Measurements from ENCODE around the gene PPP6R1.

DNA sequence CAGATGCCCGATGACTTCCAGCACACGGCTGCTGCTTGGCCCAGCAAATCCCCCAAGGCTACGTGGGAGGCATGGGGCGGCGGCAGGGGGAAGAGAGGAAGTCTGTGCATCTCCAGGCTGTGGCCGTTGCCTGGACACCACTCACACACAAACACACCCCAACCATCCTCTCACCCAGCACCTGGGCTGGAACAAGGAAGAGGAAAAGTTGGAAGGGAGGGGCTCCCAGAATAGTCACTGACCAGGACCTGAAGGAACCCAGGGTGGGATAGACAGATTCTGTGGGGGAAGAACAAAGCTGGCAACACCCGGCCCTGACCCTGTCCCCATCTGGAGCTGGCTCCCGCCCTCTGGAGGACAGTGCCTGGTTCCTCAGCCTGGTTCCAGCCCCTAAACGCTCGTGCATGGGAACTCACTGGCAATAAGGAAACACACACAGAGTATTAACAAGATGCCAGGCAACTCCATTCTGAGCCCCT is 11.2 kb downstream of the PPP6R1 start:
- TF ChIP-seq POLR2AphosphoS5 (IDR thresholded peaks at IDR 0.05) (no peak), POLR2A (IDR thresholded peaks at IDR 0.05) (no peak), EP300 (IDR thresholded peaks at IDR 0.05) (no peak)
- TF ChIP-seq, protein P1, sequence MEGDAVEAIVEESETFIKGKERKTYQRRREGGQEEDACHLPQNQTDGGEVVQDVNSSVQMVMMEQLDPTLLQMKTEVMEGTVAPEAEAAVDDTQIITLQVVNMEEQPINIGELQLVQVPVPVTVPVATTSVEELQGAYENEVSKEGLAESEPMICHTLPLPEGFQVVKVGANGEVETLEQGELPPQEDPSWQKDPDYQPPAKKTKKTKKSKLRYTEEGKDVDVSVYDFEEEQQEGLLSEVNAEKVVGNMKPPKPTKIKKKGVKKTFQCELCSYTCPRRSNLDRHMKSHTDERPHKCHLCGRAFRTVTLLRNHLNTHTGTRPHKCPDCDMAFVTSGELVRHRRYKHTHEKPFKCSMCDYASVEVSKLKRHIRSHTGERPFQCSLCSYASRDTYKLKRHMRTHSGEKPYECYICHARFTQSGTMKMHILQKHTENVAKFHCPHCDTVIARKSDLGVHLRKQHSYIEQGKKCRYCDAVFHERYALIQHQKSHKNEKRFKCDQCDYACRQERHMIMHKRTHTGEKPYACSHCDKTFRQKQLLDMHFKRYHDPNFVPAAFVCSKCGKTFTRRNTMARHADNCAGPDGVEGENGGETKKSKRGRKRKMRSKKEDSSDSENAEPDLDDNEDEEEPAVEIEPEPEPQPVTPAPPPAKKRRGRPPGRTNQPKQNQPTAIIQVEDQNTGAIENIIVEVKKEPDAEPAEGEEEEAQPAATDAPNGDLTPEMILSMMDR (IDR thresholded peaks at IDR 0.05): no peak

Data from gastroesophageal sphincter (tissue), 3 donors.